ENCODE measurements around the gene RFT1.

DNA sequence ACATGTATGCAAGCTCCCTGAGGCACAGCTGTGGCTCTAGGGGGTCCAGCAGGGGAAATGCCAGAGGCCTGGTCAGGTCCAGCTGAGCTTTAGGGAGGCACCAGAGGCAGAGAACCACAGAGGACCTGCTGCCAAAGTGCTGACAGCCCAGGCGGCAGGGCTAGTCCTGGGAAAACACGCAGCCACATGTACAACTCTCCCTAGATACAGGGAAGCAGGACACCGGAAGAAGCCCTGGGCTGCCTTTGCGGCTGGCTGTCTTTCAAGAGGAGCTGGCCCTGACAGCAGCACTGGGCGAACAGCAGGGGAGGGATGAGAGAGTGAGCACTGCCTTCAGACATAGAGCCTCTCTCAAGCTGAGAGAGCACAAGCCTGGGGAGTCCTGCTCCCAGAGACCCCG is 40.7 kb downstream of the RFT1 start:
- TF ChIP-seq GATA1 (IDR thresholded peaks at IDR 0.05; ENCODE audit: low read depth, low read length) (no peak), POLR2A (IDR thresholded peaks at IDR 0.05; ENCODE audit: low read length) (no peak)

Data from erythroblast (primary cell).